Ovary (tissue), 9 donors: ENCODE data around the gene FAM240B. TPM values are rescaled to one million over a fixed set of nuclear protein-coding genes. Genes with fewer than 3 reads are reported as not detected.

Source experiments
- DNase-seq, 5 donors: peaks; one replicate each; pipeline ENCODE4 v3.0.0-alpha.2; 2019 to 2020
- H3K27ac ChIP-seq, 2 donors: fragments of 200-600 bp; one replicate each; pipeline versions ENCODE4 v1.5.1 to v1.8.0; 2019 to 2022
- H3K27me3 ChIP-seq: fragments of 200-600 bp; one replicate; pipeline ENCODE4 v1.8.0; 2022
- H3K36me3 ChIP-seq: fragments of 200-600 bp; sonication (generic); one replicate; pipeline ENCODE4 v1.5.1; 2019
- H3K4me1 ChIP-seq: one replicate; pipeline ENCODE4 v1.8.1; 2013; ENCODE audit warnings: mild to moderate bottlenecking, moderate library complexity; ENCODE audit not compliant: insufficient read depth
- H3K4me3 ChIP-seq: fragments of 200-600 bp; sonication (generic); one replicate; pipeline ENCODE4 v1.5.1; 2017
- H3K9me3 ChIP-seq, 2 donors: fragments of 200-600 bp in 1 of 2; sonication (generic) in 1 of 2; one replicate each; pipeline versions ENCODE4 v1.5.1 to v1.8.1; 2013 to 2019; ENCODE audit warnings: mild to moderate bottlenecking in 1 of 2, moderate library complexity in 1 of 2
- EP300 ChIP-seq: sonication (generic); formaldehyde crosslinking; IDR thresholded peaks from one replicate; pipeline ENCODE4 v1.6.1; 2017; ENCODE audit warnings: antibody characterized with exemption
- POLR2A ChIP-seq: fragments of 450-650 bp; IDR thresholded peaks from one replicate; pipeline ENCODE4 v1.6.1; 2017; ENCODE audit warnings: antibody characterized with exemption, mild to moderate bottlenecking, moderate library complexity
- WGBS, 3 donors: extraction: QIAGEN DNeasy Blood & Tissue Kit in 1 of 3; methylation state at CpG; one replicate each; pipeline versions ENCODE4 v1.1.5 to v1.1.7; 2013 to 2017; 5-methylcytosine and 5-hydroxymethylcytosine counted together
- intact Hi-C, 4 donors: fragments of 100-400 bp; cut with DNase I; formaldehyde crosslinking; loops; one replicate each; pipeline versions ENCODE4 v1.11.0 to v1.15.1; 2022 to 2023
- polyA plus RNA-seq, 2 donors: library from polyadenylated mRNA; stranded (reverse); fragments of 200-250 nt in 1 of 2; fragments of 350-450 nt in 1 of 2; fragmentation: Illumina TruSeq in 1 of 2; extraction: RNeasy Lipid Tissue Mini Kit (QIAGEN cat#74804) in 1 of 2; gene quantifications; one replicate each; pipeline ENCODE4 v1.2.3, GENCODE V29; 2013 to 2014
- total RNA-seq, 7 donors: library from RNA; depleted of rRNA in 2 of 7; stranded (reverse); fragments of >200 nt in 2 of 7; fragmentation: NEBNext Ultra II Directional in 3 of 7; extraction: Animal tissue kit (Norgen Biotek cat#: 25700) in 3 of 7; gene quantifications; one replicate each; pipeline versions ENCODE4 v1.1.0 to v1.2.4, GENCODE V29; 2016 to 2023
- TF ChIP-seq, protein P1 (sequence below), 3 donors: fragments of 450-650 bp in 2 of 3; fragments of 200-600 bp in 1 of 3; IDR thresholded peaks; one replicate each; pipeline versions ENCODE4 v1.5.1 to v1.8.0; 2016 to 2022; ENCODE audit warnings: antibody characterized with exemption in 3 of 3, mild to moderate bottlenecking in 1 of 3
- donor health status: DM: no; HTN: no; CAD: no; lungs with moderate emphysema.
- donor health status: DM: no; HTN: no; CAD: no.
- donor health status: Bipolar disorder and iron deficiency.
- donor health status: DM: yes; HTN: yes; CAD: no.
- donor health status: DM: no; HTN: no; CAD: no.
- donor health status: DM: yes; HTN: yes; CAD: no.

Gene FAM240B
- total and polyA plus RNA-seq, 9 donors: not detected

DNA sequence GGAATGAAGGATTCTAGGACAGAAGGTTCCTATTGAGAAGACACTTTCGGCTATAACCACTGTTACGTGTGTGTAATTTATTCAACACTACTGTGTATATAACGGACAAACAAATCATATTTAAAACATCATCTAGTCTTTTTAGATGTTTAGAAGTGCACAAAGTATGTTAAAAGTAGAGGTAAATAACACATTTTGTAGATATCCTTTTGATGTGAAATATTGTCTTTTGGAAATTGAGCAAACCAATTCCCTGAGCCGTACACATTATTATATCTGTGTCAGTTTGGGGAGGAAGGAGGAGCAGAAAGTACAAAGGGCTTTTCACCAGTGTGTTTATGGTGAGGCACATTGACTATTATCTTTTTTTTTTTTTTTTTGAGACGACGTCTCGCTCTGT lies 60.4 kb downstream of the FAM240B start:
- no peak for DNase-seq
- no peaks in the 10 kb centered on the region for H3K4me1 ChIP-seq
- no peak overlapping the region for H3K4me3 ChIP-seq
- H3K36me3 ChIP-seq: no peaks in the 10 kb centered on the region
- intact Hi-C loops: loop anchor here in 1 of 4 donors (10.0 kb wide), 1 partner anchor 55 kb away; no protein-coding TSS in a partner anchor
- no peak overlapping the region for H3K27ac ChIP-seq
- TF ChIP-seq, protein P1, sequence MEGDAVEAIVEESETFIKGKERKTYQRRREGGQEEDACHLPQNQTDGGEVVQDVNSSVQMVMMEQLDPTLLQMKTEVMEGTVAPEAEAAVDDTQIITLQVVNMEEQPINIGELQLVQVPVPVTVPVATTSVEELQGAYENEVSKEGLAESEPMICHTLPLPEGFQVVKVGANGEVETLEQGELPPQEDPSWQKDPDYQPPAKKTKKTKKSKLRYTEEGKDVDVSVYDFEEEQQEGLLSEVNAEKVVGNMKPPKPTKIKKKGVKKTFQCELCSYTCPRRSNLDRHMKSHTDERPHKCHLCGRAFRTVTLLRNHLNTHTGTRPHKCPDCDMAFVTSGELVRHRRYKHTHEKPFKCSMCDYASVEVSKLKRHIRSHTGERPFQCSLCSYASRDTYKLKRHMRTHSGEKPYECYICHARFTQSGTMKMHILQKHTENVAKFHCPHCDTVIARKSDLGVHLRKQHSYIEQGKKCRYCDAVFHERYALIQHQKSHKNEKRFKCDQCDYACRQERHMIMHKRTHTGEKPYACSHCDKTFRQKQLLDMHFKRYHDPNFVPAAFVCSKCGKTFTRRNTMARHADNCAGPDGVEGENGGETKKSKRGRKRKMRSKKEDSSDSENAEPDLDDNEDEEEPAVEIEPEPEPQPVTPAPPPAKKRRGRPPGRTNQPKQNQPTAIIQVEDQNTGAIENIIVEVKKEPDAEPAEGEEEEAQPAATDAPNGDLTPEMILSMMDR (IDR thresholded peaks at IDR 0.05): no peak
- TF ChIP-seq EP300: no peak
- TF ChIP-seq POLR2A: no peak
- no peaks in the 10 kb centered on the region for H3K9me3 ChIP-seq
- no peaks in the 10 kb centered on the region for H3K27me3 ChIP-seq
- 87 to 91% (median 88%) methylated on average over 7 of the region's 7 CpGs for WGBS, 3 donors

DNA sequence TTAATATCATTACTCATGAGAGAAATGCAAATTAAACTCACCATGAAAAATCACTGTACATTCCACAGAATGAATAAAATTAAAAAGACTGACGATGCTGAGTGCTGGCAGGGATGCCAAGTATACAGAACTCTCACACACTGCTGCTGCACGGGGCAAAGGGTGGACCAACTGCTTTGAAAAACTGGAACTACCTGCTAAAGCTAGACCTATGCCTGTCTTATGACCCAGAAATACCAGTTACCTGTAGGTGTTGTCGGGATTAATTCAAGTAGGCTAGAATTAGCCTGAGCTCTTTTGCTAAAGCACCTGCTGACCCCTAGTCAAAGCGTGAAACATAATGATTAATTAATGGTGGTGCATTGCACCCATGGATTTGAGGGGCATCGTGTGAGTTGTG lies 63.0 kb downstream of the FAM240B start:
- H3K27me3 ChIP-seq: no peaks in the 10 kb centered on the region
- no peak overlapping the region for H3K4me3 ChIP-seq
- DNase-seq: no peak
- intact Hi-C loops: loop anchor here in 1 of 4 donors (10.0 kb wide), 1 partner anchor 58 kb away; no protein-coding TSS in a partner anchor
- H3K4me1 ChIP-seq: no peaks in the 10 kb centered on the region
- whole genome bisulfite sequencing, 3 donors: 30 to 31% (median 31%) methylated on average over 5 of the region's 5 CpGs
- no peaks in the 10 kb centered on the region for H3K9me3 ChIP-seq
- no peaks in the 10 kb centered on the region for H3K36me3 ChIP-seq
- H3K27ac ChIP-seq: no peak overlapping the region
- no peak for TF ChIP-seq POLR2A

DNA sequence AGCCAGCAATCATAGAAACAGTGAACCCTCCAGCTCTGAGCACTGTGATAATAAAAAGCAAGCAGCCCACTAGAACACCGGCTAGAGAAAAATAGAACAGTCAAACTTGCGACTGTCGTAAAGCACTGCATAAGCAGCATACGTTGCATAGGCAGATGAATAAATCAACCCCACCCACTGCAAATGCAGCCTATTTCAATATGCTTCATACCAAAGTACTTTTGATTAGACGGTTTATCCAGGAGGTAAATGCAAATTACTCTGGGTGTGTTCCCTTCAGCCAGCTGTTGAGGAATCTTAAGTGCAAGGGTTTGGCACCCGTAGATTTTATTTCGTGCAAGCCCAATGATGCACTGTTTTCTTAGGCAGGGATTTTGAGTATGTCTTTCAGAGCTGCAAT lies 67.4 kb downstream of the FAM240B start:
- intact Hi-C loops: loop anchor here in 1 of 4 donors (10.0 kb wide), 1 partner anchor 62 kb away; no protein-coding TSS in a partner anchor
- no peak overlapping the region for H3K4me3 ChIP-seq
- H3K36me3 ChIP-seq: no peaks in the 10 kb centered on the region
- H3K27me3 ChIP-seq: no peaks in the 10 kb centered on the region
- H3K9me3 ChIP-seq: no peaks in the 10 kb centered on the region
- H3K4me1 ChIP-seq: no peaks in the 10 kb centered on the region
- DNase-seq: no peak
- 63 to 73% (median 64%) methylated on average over 7 of the region's 7 CpGs for WGBS, 3 donors
- H3K27ac ChIP-seq: no peak overlapping the region
- TF ChIP-seq, protein P1 (IDR thresholded peaks at IDR 0.05): no peak
- TF ChIP-seq POLR2A (no peak), EP300 (no peak)

DNA sequence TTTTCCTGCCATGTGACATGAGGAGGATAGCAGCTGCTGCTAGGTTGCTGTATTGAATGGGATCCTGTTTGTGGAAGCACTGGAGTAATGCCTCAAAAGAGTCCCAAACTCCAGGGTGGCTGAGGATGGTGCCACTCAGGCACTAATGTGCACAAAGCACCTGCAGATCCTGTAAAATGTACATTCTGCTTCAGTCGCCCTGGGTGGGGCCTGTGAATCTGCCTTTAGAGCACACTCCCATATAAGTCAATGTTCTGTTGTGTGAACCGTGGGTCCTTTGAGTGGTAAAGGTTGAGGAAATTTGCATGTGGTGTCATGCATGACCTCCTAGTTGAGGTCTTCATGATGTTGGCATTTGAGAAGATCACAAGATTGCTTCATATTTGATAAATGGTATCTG lies 67.9 kb downstream of the FAM240B start:
- H3K27me3 ChIP-seq: no peaks in the 10 kb centered on the region
- H3K4me3 ChIP-seq: no peak overlapping the region
- intact Hi-C loops: loop anchor here in 1 of 4 donors (10.0 kb wide), 1 partner anchor 63 kb away; no protein-coding TSS in a partner anchor
- 67 to 79% (median 73%) methylated on average over 2 of the region's 2 CpGs for WGBS, 3 donors
- TF ChIP-seq, protein P1 (IDR thresholded peaks at IDR 0.05): no peak
- no peak for TF ChIP-seq EP300
- no peak for TF ChIP-seq POLR2A
- no peaks in the 10 kb centered on the region for H3K9me3 ChIP-seq
- H3K4me1 ChIP-seq: no peaks in the 10 kb centered on the region
- no peak for DNase-seq
- H3K27ac ChIP-seq: no peak overlapping the region
- H3K36me3 ChIP-seq: no peaks in the 10 kb centered on the region

DNA sequence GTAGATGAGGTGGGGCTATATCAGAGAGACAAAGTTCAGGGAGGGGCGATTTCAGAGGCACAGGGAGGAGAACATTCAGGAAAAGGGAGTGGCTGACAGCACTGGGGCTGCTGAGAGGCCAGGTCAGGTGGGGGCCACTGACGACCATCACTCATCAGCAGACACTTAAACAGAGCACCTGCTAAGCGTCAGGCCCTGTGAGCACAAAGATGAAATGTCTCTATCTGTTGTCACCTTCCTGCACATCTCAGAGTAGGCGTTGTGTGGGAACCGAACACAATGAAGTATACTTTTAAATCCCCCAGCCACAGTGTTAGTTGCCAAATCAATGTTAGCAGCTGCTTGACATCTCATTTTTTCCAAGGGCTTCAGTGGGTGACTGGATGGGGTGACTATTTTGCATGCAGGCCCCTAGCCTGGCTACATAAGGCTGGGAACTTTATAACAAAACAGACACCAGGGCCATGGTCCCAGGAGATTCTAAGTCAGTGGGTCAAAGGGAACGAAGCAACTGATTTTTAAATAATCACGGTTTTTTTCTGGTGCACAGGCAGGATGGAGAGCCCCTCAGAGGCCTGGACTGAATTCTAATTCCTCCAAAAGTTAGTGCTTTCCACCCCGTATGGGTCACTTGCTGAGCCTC lies 68.4 kb downstream of the FAM240B start:
- Histone ChIP-seq H3K27ac (no peak overlapping the region), H3K4me1 (no peaks in the 10 kb centered on the region), H3K4me3 (no peak overlapping the region), H3K36me3 (no peaks in the 10 kb centered on the region), H3K9me3 (no peaks in the 10 kb centered on the region), H3K27me3 (no peaks in the 10 kb centered on the region)
- no peak for DNase-seq
- WGBS, 3 donors: 66 to 70% (median 69%) methylated on average over 8 of the region's 8 CpGs
- intact Hi-C loops: loop anchor here in 1 of 4 donors (10.0 kb wide), 1 partner anchor 63 kb away; no protein-coding TSS in a partner anchor
- no peak for TF ChIP-seq EP300
- TF ChIP-seq, protein P1 (IDR thresholded peaks at IDR 0.05): no peak
